ENCODE measurements around the gene ZBTB47.

Gene ZBTB47

GRCh38 chr3:42668793-42669217 is 15.3 kb downstream of the ZBTB47 start:
- TF ChIP-seq CTCF (conservative IDR thresholded peaks at IDR 0.05; ENCODE audit: low read length), result no peak
- peak; percentile 41 for DNase-seq (ENCODE audit: low read depth)
- no peak overlapping the region for H3K4me3 ChIP-seq (ENCODE audit: low read length)

GRCh38 chr3:42670051-42670576 is 16.6 kb downstream of the ZBTB47 start:
- DNase-seq (ENCODE audit: low read depth), result no peak
- TF ChIP-seq CTCF (conservative IDR thresholded peaks at IDR 0.05; ENCODE audit: low read length), result no peak
- H3K4me3 ChIP-seq (ENCODE audit: low read length), result no peak overlapping the region

GRCh38 chr3:42670670-42671069 is 17.2 kb downstream of the ZBTB47 start:
- no peak overlapping the region for H3K4me3 ChIP-seq (ENCODE audit: low read length)
- no peak for DNase-seq (ENCODE audit: low read depth)
- TF ChIP-seq CTCF (conservative IDR thresholded peaks at IDR 0.05; ENCODE audit: low read length), result no peak

- no peak for TF ChIP-seq CTCF (conservative IDR thresholded peaks at IDR 0.05; ENCODE audit: low read length)
- no peak overlapping the region for H3K4me3 ChIP-seq (ENCODE audit: low read length)
- DNase-seq (ENCODE audit: low read depth), result no peak
Measured at GRCh38 chr3:42672515-42672914, 19.0 kb downstream of the ZBTB47 start.

GRCh38 chr3:42673082-42673481 is 19.6 kb downstream of the ZBTB47 start:
- no peak for DNase-seq (ENCODE audit: low read depth)
- TF ChIP-seq CTCF (conservative IDR thresholded peaks at IDR 0.05; ENCODE audit: low read length), result no peak
- H3K4me3 ChIP-seq (ENCODE audit: low read length), result no peak overlapping the region

- no peak overlapping the region for H3K4me3 ChIP-seq (ENCODE audit: low read length)
- TF ChIP-seq CTCF (conservative IDR thresholded peaks at IDR 0.05; ENCODE audit: low read length), result no peak
- no peak for DNase-seq (ENCODE audit: low read depth)
Measured at GRCh38 chr3:42674146-42674545, 20.6 kb downstream of the ZBTB47 start.

GRCh38 chr3:42675909-42676308 is 22.4 kb downstream of the ZBTB47 start:
- DNase-seq (ENCODE audit: low read depth), result no peak
- no peak overlapping the region for H3K4me3 ChIP-seq (ENCODE audit: low read length)
- no peak for TF ChIP-seq CTCF (conservative IDR thresholded peaks at IDR 0.05; ENCODE audit: low read length)

All from AG10803 (cell line).